Smooth muscle cell (in vitro differentiated cells): ENCODE results near the gene GIMAP8. TPM values are rescaled to one million over a fixed set of nuclear protein-coding genes. Genes with fewer than 3 reads are reported as not detected.

ENCODE experiments used
- DNase-seq: peaks from one replicate; lab custom pipeline; 2025; ENCODE audit not compliant: unreplicated experiment; lab: John Stamatoyannopoulos, UW
- H2AFZ ChIP-seq: fragments of 200-600 bp; sonication (generic); 2 replicates; pipeline ENCODE4 v1.6.0; 2016; ENCODE audit warnings: antibody characterized with exemption, low read depth, mild to moderate bottlenecking
- H3F3A ChIP-seq: fragments of 200-600 bp; sonication (generic); 2 replicates; pipeline ENCODE4 v1.6.0; 2017; ENCODE audit warnings: antibody characterized with exemption, low read depth
- H3K27ac ChIP-seq: fragments of 200-600 bp; sonication (generic); 2 replicates; pipeline ENCODE4 v1.5.1; 2016; ENCODE audit warnings: low read depth, mild to moderate bottlenecking
- H3K27me3 ChIP-seq: fragments of 200-600 bp; sonication (generic); 2 replicates; pipeline ENCODE4 v1.6.1; 2016; ENCODE audit warnings: low read depth, mild to moderate bottlenecking
- H3K36me3 ChIP-seq: fragments of 200-600 bp; sonication (generic); 2 replicates; pipeline ENCODE4 v1.5.1; 2016; ENCODE audit warnings: low read depth
- H3K4me1 ChIP-seq: fragments of 200-600 bp; sonication (generic); 2 replicates; pipeline ENCODE4 v1.5.1; 2016; ENCODE audit warnings: low read depth
- H3K4me2 ChIP-seq: fragments of 200-600 bp; sonication (generic); 2 replicates; pipeline ENCODE4 v1.6.0; 2016; ENCODE audit warnings: mild to moderate bottlenecking
- H3K4me3 ChIP-seq: fragments of 200-600 bp; sonication (generic); 2 replicates; pipeline ENCODE4 v1.5.1; 2016; ENCODE audit warnings: mild to moderate bottlenecking
- H3K79me2 ChIP-seq: fragments of 200-600 bp; sonication (generic); 2 replicates; pipeline ENCODE4 v1.6.0; 2016; ENCODE audit warnings: low read depth, mild to moderate bottlenecking
- H3K9ac ChIP-seq: fragments of 200-600 bp; sonication (generic); 2 replicates; pipeline ENCODE4 v1.6.0; 2016; ENCODE audit warnings: low read depth
- H3K9me3 ChIP-seq: fragments of 200-600 bp; sonication (generic); replicated peaks from 2 replicates; pipeline ENCODE4 v1.5.1; 2016; ENCODE audit warnings: low read depth
- H4K20me1 ChIP-seq: fragments of 200-600 bp; sonication (generic); 2 replicates; pipeline ENCODE4 v1.6.0; 2016; ENCODE audit warnings: low read depth
- CTCF ChIP-seq: fragments of 200-600 bp; sonication (generic); IDR thresholded peaks from 2 replicates; pipeline ENCODE4 v1.5.1; 2017; ENCODE audit warnings: borderline replicate concordance, mild to moderate bottlenecking, antibody characterized with exemption; ENCODE audit not compliant: insufficient read depth, poor library complexity, severe bottlenecking
- WGBS: methylation state at CpG from one replicate; pipeline ENCODE4 v1.1.7; 2016; ENCODE audit warnings: low lambda C conversion rate; 5-methylcytosine and 5-hydroxymethylcytosine counted together
- polyA plus RNA-seq: library from polyadenylated mRNA; unstranded; fragments of >200 nt; fragmentation: Nextera tagmentation; extraction: Ambion mirVana; gene quantifications from 2 replicates; pipeline ENCODE4 v1.2.1, GENCODE V29; 2016
- total RNA-seq: library from RNA; depleted of rRNA; stranded (reverse); fragments of >200 nt; gene quantifications from 2 replicates; pipeline ENCODE4 v1.2.3, GENCODE V29; 2014

Gene GIMAP8
- total and polyA plus RNA-seq, 2 experiments from 2014 or later = not detected

- TF ChIP-seq CTCF = no peak
- Histone ChIP-seq H3K27ac (no peak overlapping the region), H3F3A (peaks cover 3% of the 10 kb centered on the region), H3K4me1 (peaks cover 7% of the 10 kb centered on the region), H4K20me1 (no peaks in the 10 kb centered on the region), H3K4me3 (no peak overlapping the region), H3K9me3 (no peaks in the 10 kb centered on the region), H3K79me2 (no peaks in the 10 kb centered on the region), H3K36me3 (no peaks in the 10 kb centered on the region), H2AFZ (no peak overlapping the region), H3K27me3 (no peaks in the 10 kb centered on the region), H3K9ac (no peak overlapping the region), H3K4me2 (no peak overlapping the region)
- no peak for DNase-seq
- 89% methylated on average over 10 of the region's 10 CpGs for WGBS
These were observed 39.6 kb upstream of the GIMAP8 start for GRCh38 chr7:150410680-150411346.

- H3K9me3 ChIP-seq = no peaks in the 10 kb centered on the region
- no peaks in the 10 kb centered on the region for H3K79me2 ChIP-seq
- peaks cover under 1% of the 10 kb centered on the region for H3K4me1 ChIP-seq
- no peak overlapping the region for H3K27ac ChIP-seq
- H3K9ac ChIP-seq = no peak overlapping the region
- H3K27me3 ChIP-seq = no peaks in the 10 kb centered on the region
- no peaks in the 10 kb centered on the region for H4K20me1 ChIP-seq
- no peaks in the 10 kb centered on the region for H3K36me3 ChIP-seq
- no peak overlapping the region for H2AFZ ChIP-seq
- no peak for TF ChIP-seq CTCF
- WGBS = 82% methylated on average over 11 of the region's 11 CpGs
- DNase-seq = no peak
- no peak overlapping the region for H3K4me3 ChIP-seq
- no peak overlapping the region for H3K4me2 ChIP-seq
- H3F3A ChIP-seq = peaks cover under 1% of the 10 kb centered on the region
These were observed 38.8 kb upstream of the GIMAP8 start for GRCh38 chr7:150411606-150412005.

- no peak for TF ChIP-seq CTCF
- Histone ChIP-seq H3K4me3 (no peak overlapping the region), H2AFZ (no peak overlapping the region), H3K9me3 (no peaks in the 10 kb centered on the region), H3K9ac (no peak overlapping the region), H3F3A (no peaks in the 10 kb centered on the region), H3K79me2 (no peaks in the 10 kb centered on the region), H3K36me3 (no peaks in the 10 kb centered on the region), H3K4me1 (no peaks in the 10 kb centered on the region), H3K27ac (no peak overlapping the region), H4K20me1 (no peaks in the 10 kb centered on the region), H3K27me3 (no peaks in the 10 kb centered on the region), H3K4me2 (no peak overlapping the region)
- WGBS = 89% methylated on average over 11 of the region's 11 CpGs
- no peak for DNase-seq
These were observed 38.4 kb upstream of the GIMAP8 start for GRCh38 chr7:150412016-150412415.
